Measurements from ENCODE around the gene GRID1.
A peak's percentile ranks its signal among the peaks of the same experiment; 100 is the strongest.

Gene GRID1

GRCh38 chr10:86264481-86265231, 101.9 kb downstream of the GRID1 start:
- DNase-seq = no peak

GRCh38 chr10:86263907-86264306, 102.7 kb downstream of the GRID1 start:
- DNase-seq = no peak

- DNase-seq = no peak
These were observed 103.4 kb downstream of the GRID1 start for GRCh38 chr10:86263209-86263608.

- no peak for DNase-seq
These were observed 103.9 kb downstream of the GRID1 start for GRCh38 chr10:86262688-86263181.

GRCh38 chr10:86261941-86262687, 104.5 kb downstream of the GRID1 start:
- peak in 1 of 5 experiments; percentile 33 for DNase-seq

- no peak for DNase-seq
These were observed 105.1 kb downstream of the GRID1 start for GRCh38 chr10:86261470-86261869.

- DNase-seq = no peak
These were observed 106.0 kb downstream of the GRID1 start for GRCh38 chr10:86260564-86260963.

- no peak for DNase-seq
These were observed 106.6 kb downstream of the GRID1 start for GRCh38 chr10:86259901-86260562.

- no peak for DNase-seq
These were observed 107.7 kb downstream of the GRID1 start for GRCh38 chr10:86258941-86259340.

GRCh38 chr10:86258499-86258898, 108.1 kb downstream of the GRID1 start:
- DNase-seq = no peak

GRCh38 chr10:86257683-86258082, 108.9 kb downstream of the GRID1 start:
- no peak for DNase-seq

GRCh38 chr10:86256690-86257315, 109.8 kb downstream of the GRID1 start:
- DNase-seq = no peak

GRCh38 chr10:86255405-86256251, 111.0 kb downstream of the GRID1 start:
- DNase-seq = no peak

GRCh38 chr10:86254526-86255174, 111.9 kb downstream of the GRID1 start:
- DNase-seq = no peak

GRCh38 chr10:86254081-86254480, 112.5 kb downstream of the GRID1 start:
- DNase-seq = no peak

- no peak for DNase-seq
These were observed 113.2 kb downstream of the GRID1 start for GRCh38 chr10:86253091-86254072.

GRCh38 chr10:86252556-86252955, 114.0 kb downstream of the GRID1 start:
- no peak for DNase-seq

GRCh38 chr10:86252079-86252478, 114.5 kb downstream of the GRID1 start:
- DNase-seq = no peak

GRCh38 chr10:86251426-86251825, 115.2 kb downstream of the GRID1 start:
- no peak for DNase-seq

GRCh38 chr10:86250399-86250798, 116.2 kb downstream of the GRID1 start:
- DNase-seq = no peak

Data from T-helper 2 cell (primary cell).